PC-3 (cell line): ENCODE data around the gene ENTR1.

ENCODE experiments used
- CTCF ChIP-seq: fragments of 300-600 bp; sonication (generic); conservative IDR thresholded peaks from 2 replicates; pipeline ENCODE4 v1.5.1; 2017; ENCODE audit warnings: antibody characterized with exemption, low read depth, mild to moderate bottlenecking, low read length
- EZH2 ChIP-seq: fragments of 300-600 bp; sonication (generic); IDR thresholded peaks from one replicate; pipeline ENCODE4 v1.6.1; 2017; ENCODE audit warnings: antibody characterized with exemption, mild to moderate bottlenecking, low read length; ENCODE audit not compliant: unreplicated experiment
- EZH2phosphoT487 ChIP-seq: fragments of 300-600 bp; sonication (generic); IDR thresholded peaks from 2 replicates; pipeline ENCODE4 v1.6.1; 2018; ENCODE audit warnings: mild to moderate bottlenecking, antibody characterized with exemption, low read length, borderline replicate concordance

- TF ChIP-seq CTCF: no peak
- no peak for TF ChIP-seq EZH2
- no peak for TF ChIP-seq EZH2phosphoT487
These were observed 38.4 kb downstream of the ENTR1 start for GRCh38 chr9:136372006-136372405.
